NCI-H1930 (cell line): ENCODE measurements around the gene MBD6.
"Not testable (repeated sequence)": the region's sequence is repeated elsewhere in the genome, so short reads cannot be mapped to it uniquely, and the experiment has no call there.

Experiments used
- DNase-seq, 2 experiments: peaks; one replicate each; lab custom pipeline; 2025; lab: John Stamatoyannopoulos, UW

Gene MBD6

GRCh38 chr12:57488402-57489156 is 34.0 kb upstream of the MBD6 start:
- DNase-seq: no peak

- DNase-seq: no peak
These were observed 33.4 kb upstream of the MBD6 start for GRCh38 chr12:57489157-57489641.

GRCh38 chr12:57490126-57490525 is 32.5 kb upstream of the MBD6 start:
- DNase-seq: no peak

- no peak for DNase-seq
These were observed 31.0 kb upstream of the MBD6 start for GRCh38 chr12:57491393-57492280.

- DNase-seq: not testable (repeated sequence)
These were observed 27.4 kb upstream of the MBD6 start for GRCh38 chr12:57495051-57495701.

GRCh38 chr12:57496822-57497221 is 25.8 kb upstream of the MBD6 start:
- DNase-seq: no peak

GRCh38 chr12:57497223-57498131 is 25.1 kb upstream of the MBD6 start:
- no peak for DNase-seq

GRCh38 chr12:57498132-57498502 is 24.5 kb upstream of the MBD6 start:
- no peak for DNase-seq

- DNase-seq: no peak
These were observed 24.1 kb upstream of the MBD6 start for GRCh38 chr12:57498571-57498970.

- DNase-seq: no peak
These were observed 22.4 kb upstream of the MBD6 start for GRCh38 chr12:57500213-57500612.

- DNase-seq: not testable (repeated sequence)
These were observed 20.2 kb upstream of the MBD6 start for GRCh38 chr12:57502311-57502969.

GRCh38 chr12:57506541-57506940 is 16.1 kb upstream of the MBD6 start:
- DNase-seq: not testable (repeated sequence)

- not testable (repeated sequence) for DNase-seq
These were observed 14.8 kb upstream of the MBD6 start for GRCh38 chr12:57507796-57508195.

GRCh38 chr12:57511161-57511560 is 11.5 kb upstream of the MBD6 start:
- no peak for DNase-seq

GRCh38 chr12:57511588-57512325 is 10.9 kb upstream of the MBD6 start:
- no peak for DNase-seq

- no peak for DNase-seq
These were observed 10.0 kb upstream of the MBD6 start for GRCh38 chr12:57512665-57513064.

GRCh38 chr12:57513266-57513665 is 9.4 kb upstream of the MBD6 start:
- DNase-seq: no peak

- not testable (repeated sequence) for DNase-seq
These were observed 8.9 kb upstream of the MBD6 start for GRCh38 chr12:57513677-57514076.

- not testable (repeated sequence) for DNase-seq
These were observed 8.4 kb upstream of the MBD6 start for GRCh38 chr12:57514246-57514645.
